Spleen (tissue), 13 donors: ENCODE results near the gene NARF. TPM values are rescaled to one million over a fixed set of nuclear protein-coding genes. Genes with fewer than 3 reads are reported as not detected.

Source experiments
- DNase-seq: peaks from one replicate; pipeline ENCODE4 v3.0.0-alpha.2; 2020
- H3K27ac ChIP-seq, 8 donors: fragments of 200-600 bp; sonication (generic) in 7 of 8; 1 replicate in 4 of 8; 2 replicates in 4 of 8; pipeline versions ENCODE4 v1.5.0 to v1.8.0; 2016 to 2021; ENCODE audit warnings: inconsistent platforms in 4 of 8, mild to moderate bottlenecking in 4 of 8, moderate library complexity in 1 of 8
- H3K27me3 ChIP-seq, 7 donors: fragments of 200-600 bp; sonication (generic) in 6 of 7; replicated peaks in 1 of 7; 1 replicate in 4 of 7; 2 replicates in 3 of 7; pipeline versions ENCODE4 v1.5.0 to v1.8.0; 2016 to 2021; ENCODE audit warnings: inconsistent platforms in 3 of 7, mild to moderate bottlenecking in 1 of 7
- H3K36me3 ChIP-seq, 6 donors: fragments of 200-600 bp; sonication (generic) in 5 of 6; 1 replicate in 4 of 6; 2 replicates in 2 of 6; pipeline versions ENCODE4 v1.5.0 to v1.8.0; 2016 to 2021; ENCODE audit warnings: inconsistent platforms in 2 of 6
- H3K4me1 ChIP-seq, 6 donors: fragments of 200-600 bp; sonication (generic) in 5 of 6; 1 replicate in 3 of 6; 2 replicates in 3 of 6; pipeline versions ENCODE4 v1.5.0 to v1.8.0; 2016 to 2021; ENCODE audit warnings: inconsistent platforms in 3 of 6
- H3K4me3 ChIP-seq, 8 donors: fragments of 200-600 bp; sonication (generic) in 7 of 8; 1 replicate in 4 of 8; 2 replicates in 4 of 8; pipeline versions ENCODE4 v1.5.0 to v1.8.0; 2016 to 2021; ENCODE audit warnings: inconsistent platforms in 4 of 8, mild to moderate bottlenecking in 4 of 8, moderate library complexity in 2 of 8
- H3K9me3 ChIP-seq, 8 donors: fragments of 200-600 bp; sonication (generic) in 7 of 8; 1 replicate in 4 of 8; 2 replicates in 4 of 8; pipeline versions ENCODE4 v1.5.0 to v1.8.0; 2016 to 2021; ENCODE audit warnings: inconsistent platforms in 4 of 8
- CTCF ChIP-seq, 11 experiments: fragments of 200-600 bp in 7 of 11; fragments of 450-650 bp in 4 of 11; sonication (generic) in 4 of 11; IDR thresholded peaks in 8 of 11; conservative IDR thresholded peaks in 3 of 11; 1 replicate in 7 of 11; 2 replicates in 4 of 11; pipeline versions ENCODE4 v1.4.0 to v1.8.0; 2016 to 2021; ENCODE audit warnings: antibody characterized with exemption in 11 of 11, inconsistent platforms in 4 of 11, mild to moderate bottlenecking in 1 of 11
- POLR2A ChIP-seq, 3 donors: fragments of 450-650 bp; IDR thresholded peaks; one replicate each; pipeline ENCODE4 v1.5.1; 2017; ENCODE audit warnings: antibody characterized with exemption in 3 of 3, mild to moderate bottlenecking in 1 of 3
- POLR2AphosphoS5 ChIP-seq, 3 donors: sonication (generic); formaldehyde crosslinking; IDR thresholded peaks; one replicate each; pipeline ENCODE4 v1.5.1; 2017; ENCODE audit warnings: antibody characterized with exemption in 3 of 3
- WGBS, 5 donors: extraction: QIAGEN DNeasy Blood & Tissue Kit in 3 of 5; methylation state at CpG; one replicate each; pipeline versions ENCODE4 v1.1.5 to v1.1.7; 2013 to 2018; 5-methylcytosine and 5-hydroxymethylcytosine counted together
- intact Hi-C: fragments of 100-400 bp; cut with DNase I; formaldehyde crosslinking; loops from one replicate; pipeline ENCODE4 v1.15.0; 2023; ENCODE audit warnings: low total_unique reads
- long read RNA-seq, 2 donors: transcript quantifications; one replicate each; lab custom pipeline, GENCODE V29; 2026
- polyA plus RNA-seq, 3 donors: library from polyadenylated mRNA; stranded (reverse); fragments of 200-250 nt; gene quantifications; one replicate each; pipeline ENCODE4 v1.2.1, GENCODE V29; 2013
- total RNA-seq, 7 donors: library from RNA; depleted of rRNA in 3 of 7; stranded (reverse); fragments of >200 nt in 3 of 7; fragmentation: NEBNext Ultra II Directional in 4 of 7; extraction: Animal tissue kit (Norgen Biotek cat#: 25700) in 4 of 7; gene quantifications; one replicate each; pipeline versions ENCODE4 v1.1.0 to v1.2.1, GENCODE V29; 2016 to 2021
- donor health status: healthy with polysubstance abuse.
- donor health status: DM: no; HTN: no; CAD: no; lungs with moderate emphysema.
- donor health status: DM: no; HTN: no; CAD: no.
- donor health status: Bipolar disorder and iron deficiency.
- donor health status: healthy.
- donor health status: DM: no; HTN: no; CAD: no.
- donor health status: DM: yes; HTN: yes; CAD: no.

NARF gene
- total RNA-seq = 100 to 1,000 TPM in 3 of 7 donors, 10 to 100 TPM in 4; 59.5 to 127 (median 93.0) TPM
- 100 to 1,000 TPM in 2 of 3 donors, 10 to 100 TPM in 1; 75.7 to 117 (median 116) TPM for polyA plus RNA-seq
- long read RNA-seq, donor 1, transcript NARF-201 (11 exons, 3,949 nt) = major isoform, 12 of 26 reads
- long read RNA-seq, donor 1, partial matches to known transcripts = 8 of 26 reads
- long read RNA-seq, donor 1, other reads (novel, unspliced or antisense) = 5 of 26 reads
- long read RNA-seq, donor 2, transcript NARF-201 (11 exons, 3,949 nt) = major isoform, 12 of 22 reads
- long read RNA-seq, donor 2, partial matches to known transcripts = 0 of 22 reads
- long read RNA-seq, donor 2, other reads (novel, unspliced or antisense) = 8 of 22 reads

- peak within 1 kb of the TSS; percentile 99 to 100 (median 100) for H3K27ac ChIP-seq
- H3K36me3 ChIP-seq = peaks cover 0 to 37% (median 34%) of the 10 kb centered on the region in 6 donors
- 0 to 1% (median 0%) methylated on average over 17 to 85 of the region's 85 CpGs for WGBS, 5 donors
- peaks cover 21 to 75% (median 59%) of the 10 kb centered on the region in 6 donors for H3K4me1 ChIP-seq
- intact Hi-C loops = no loop called here
- H3K4me3 ChIP-seq = peak within 1 kb of the TSS; percentile 75 to 100 (median 96)
- no peaks in the 10 kb centered on the region for H3K27me3 ChIP-seq
- DNase-seq = peak; percentile 98
- no peaks in the 10 kb centered on the region for H3K9me3 ChIP-seq
- TF ChIP-seq POLR2A (IDR thresholded peaks at IDR 0.05) (peak; percentile 64 to 93 (median 85)), POLR2AphosphoS5 (IDR thresholded peaks at IDR 0.05) (peak; percentile 99 to 100 (median 99)), CTCF (IDR thresholded peaks at IDR 0.05 in 8 of 11, conservative IDR thresholded peaks at IDR 0.05 in 3 of 11) (peak in 3 of 11 experiments; percentile 12 to 39 (median 14))
Observed at GRCh38 chr17:82458179-82458884, at the start of gene NARF. Gene NARF, plus strand, starts transcription at chr17:82458741. Its CDS starts 63 bp downstream, at chr17:82458804.

GRCh38 chr17:82408938-82409318, 49.6 kb upstream of the NARF start:
- H3K4me3 ChIP-seq = no peak overlapping the region
- WGBS, 5 donors = 92 to 96% (median 95%) methylated on average over 20 to 21 of the region's 21 CpGs
- H3K36me3 ChIP-seq = peaks cover 0 to 71% (median 21%) of the 10 kb centered on the region in 6 donors
- DNase-seq = no peak
- intact Hi-C loops = no loop called here
- TF ChIP-seq CTCF (IDR thresholded peaks at IDR 0.05 in 8 of 11, conservative IDR thresholded peaks at IDR 0.05 in 3 of 11) = no peak
- TF ChIP-seq POLR2AphosphoS5 (IDR thresholded peaks at IDR 0.05) = no peak
- TF ChIP-seq POLR2A (IDR thresholded peaks at IDR 0.05) = no peak
- no peak overlapping the region for H3K27ac ChIP-seq
- peaks cover 0 to 22% (median 7%) of the 10 kb centered on the region in 6 donors for H3K4me1 ChIP-seq
- no peaks in the 10 kb centered on the region for H3K9me3 ChIP-seq
- H3K27me3 ChIP-seq = no peaks in the 10 kb centered on the region

GRCh38 chr17:82410014-82410716, 48.4 kb upstream of the NARF start:
- intact Hi-C loops = no loop called here
- no peak for DNase-seq
- TF ChIP-seq POLR2AphosphoS5 (IDR thresholded peaks at IDR 0.05) (no peak), POLR2A (IDR thresholded peaks at IDR 0.05) (no peak), CTCF (IDR thresholded peaks at IDR 0.05 in 8 of 11, conservative IDR thresholded peaks at IDR 0.05 in 3 of 11) (no peak)
- no peaks in the 10 kb centered on the region for H3K9me3 ChIP-seq
- WGBS, 5 donors = 86 to 95% (median 93%) methylated on average over 14 of the region's 14 CpGs
- no peak overlapping the region for H3K27ac ChIP-seq
- peaks cover 0 to 58% (median 17%) of the 10 kb centered on the region in 6 donors for H3K36me3 ChIP-seq
- no peaks in the 10 kb centered on the region for H3K27me3 ChIP-seq
- no peak overlapping the region for H3K4me3 ChIP-seq
- H3K4me1 ChIP-seq = peaks cover 0 to 29% (median 17%) of the 10 kb centered on the region in 6 donors
